ENCODE measurements around the gene ATXN8OS.

DNA sequence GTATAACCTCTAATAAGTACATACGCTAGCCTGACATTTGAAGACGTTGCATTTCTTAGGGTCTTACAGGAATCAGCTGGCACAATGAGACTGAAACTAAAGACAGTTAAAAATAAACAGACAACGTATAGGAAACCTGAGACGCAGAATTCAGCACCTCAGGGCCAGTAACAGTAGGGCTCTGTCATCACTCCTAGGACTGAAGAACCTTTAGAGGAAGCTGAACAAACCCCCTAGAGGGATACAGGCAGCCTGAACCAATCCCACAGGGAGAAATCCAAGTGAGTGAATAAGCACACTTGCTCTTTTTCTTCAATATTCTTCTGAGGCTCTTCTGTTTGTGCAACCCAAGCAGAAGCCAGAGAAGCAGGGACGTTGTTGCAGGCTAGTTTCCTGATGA, 54.5 kb downstream of the ATXN8OS start:
- no peak for TF ChIP-seq YY1 (IDR thresholded peaks at IDR 0.05; ENCODE audit: insufficient read depth, insufficient read length)
- TF ChIP-seq ZNF274 (IDR thresholded peaks at IDR 0.05; ENCODE audit: low read depth, low read length), result no peak
- no peak for TF ChIP-seq SUZ12 (IDR thresholded peaks at IDR 0.05; ENCODE audit: extremely low read depth, insufficient read depth, insufficient read length)
